IPS-20b (cell line): ENCODE measurements around the gene CHD1L.
"Not testable (repeated sequence)": the region's sequence is repeated elsewhere in the genome, so short reads cannot be mapped to it uniquely, and the experiment has no call there.

ENCODE experiments used
- H3K27ac ChIP-seq: one replicate; pipeline ENCODE4 v1.5.1; 2013; ENCODE audit warnings: low read length
- H3K27me3 ChIP-seq: 2 replicates; pipeline ENCODE4 v1.6.1; 2013; ENCODE audit warnings: mild to moderate bottlenecking, low read length, inconsistent platforms; ENCODE audit not compliant: insufficient read depth
- H3K36me3 ChIP-seq: 2 replicates; pipeline ENCODE4 v1.6.1; 2013; ENCODE audit warnings: low read depth, mild to moderate bottlenecking, inconsistent platforms, low read length, moderate library complexity; ENCODE audit not compliant: insufficient read depth
- H3K4me1 ChIP-seq: 2 replicates; pipeline ENCODE4 v1.6.1; 2013; ENCODE audit warnings: mild to moderate bottlenecking, control low read depth, inconsistent platforms, low read length, moderate library complexity; ENCODE audit not compliant: insufficient read depth
- H3K4me3 ChIP-seq: 2 replicates; pipeline ENCODE4 v1.5.1; 2013; ENCODE audit warnings: mild to moderate bottlenecking, low read length, inconsistent platforms
- H3K9ac ChIP-seq: 2 replicates; pipeline ENCODE4 v1.6.1; 2013; ENCODE audit warnings: low read depth, mild to moderate bottlenecking, inconsistent platforms, low read length, moderate library complexity
- H3K9me3 ChIP-seq: 2 replicates; pipeline ENCODE4 v1.6.1; 2013; ENCODE audit warnings: mild to moderate bottlenecking, low read depth, low read length, inconsistent platforms; ENCODE audit not compliant: insufficient read depth

CHD1L gene

DNA sequence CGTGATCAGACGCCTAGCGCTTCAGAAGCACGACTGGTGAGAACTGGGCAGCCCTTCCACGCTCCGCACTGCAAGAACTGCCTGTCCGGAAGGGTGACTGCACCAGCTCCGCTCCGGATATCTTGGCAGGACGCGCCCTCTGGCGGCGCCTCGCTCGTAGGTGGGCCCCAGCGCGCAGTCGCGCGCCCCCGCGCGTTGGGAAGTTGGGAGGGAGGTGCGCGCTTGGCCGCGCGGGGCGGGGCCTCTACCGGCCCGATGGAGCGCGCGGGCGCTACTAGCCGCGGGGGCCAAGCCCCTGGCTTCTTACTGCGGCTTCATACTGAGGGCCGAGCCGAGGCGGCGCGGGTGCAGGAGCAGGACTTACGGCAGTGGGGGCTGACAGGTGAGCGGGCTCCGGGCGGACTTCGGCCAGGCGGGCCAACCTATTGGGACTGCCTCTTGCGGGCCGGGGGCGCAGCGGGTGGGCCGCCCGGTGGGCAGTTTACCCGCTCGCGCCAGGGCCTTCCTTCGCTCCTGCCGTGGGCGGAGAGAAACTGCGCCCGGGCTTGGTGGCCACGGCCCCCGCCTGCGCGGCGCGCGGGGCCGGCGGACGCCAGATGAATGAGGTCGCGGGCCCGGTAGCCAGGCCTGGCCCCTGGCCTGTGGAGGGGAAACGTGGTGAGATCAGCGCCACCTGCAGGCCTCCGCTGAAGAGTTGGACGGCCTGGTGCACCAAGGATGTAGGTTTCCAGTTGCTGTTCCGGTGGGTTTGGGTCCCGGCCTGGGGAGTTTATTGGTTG is at the start of gene CHD1L:
Gene CHD1L, plus strand, starts transcription at position 236 of the 779 bp plus-strand sequence. Its CDS starts 20 bp downstream, at position 256.
- no peaks in the 10 kb centered on the region for H3K9me3 ChIP-seq
- peak within 1 kb of the TSS; percentile 94 for H3K4me3 ChIP-seq
- no peak within 1 kb of the TSS for H3K27ac ChIP-seq
- peaks cover 5% of the 10 kb centered on the region; the same call in 1 of the 2 replicates for H3K27me3 ChIP-seq
- peaks cover 4% of the 10 kb centered on the region; the same call in 1 of the 2 replicates for H3K36me3 ChIP-seq
- peak within 1 kb of the TSS; percentile 84 for H3K9ac ChIP-seq
- H3K4me1 ChIP-seq, result peaks cover 13% of the 10 kb centered on the region; the same call in 1 of the 2 replicates

DNA sequence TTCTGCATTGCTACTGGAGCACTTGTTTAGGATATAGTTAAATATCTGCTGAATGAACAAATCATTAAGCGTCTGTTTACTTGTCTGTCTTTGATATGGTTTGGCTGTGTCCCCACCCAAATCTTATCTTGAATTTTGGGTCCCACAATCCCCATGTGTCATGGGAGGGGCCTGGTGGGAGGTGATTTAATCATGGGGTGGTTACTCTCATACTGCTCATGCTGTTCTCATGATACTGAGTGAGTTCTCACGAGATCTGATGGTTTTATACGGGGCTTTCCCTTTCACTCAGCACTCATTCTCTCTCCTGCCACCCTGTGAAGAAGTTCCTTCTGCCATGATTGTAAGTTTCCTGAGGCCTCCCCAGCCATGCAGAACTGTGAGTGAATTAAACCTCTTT is 45.2 kb upstream of the CHD1L start:
- H3K4me1 ChIP-seq, H3K9ac ChIP-seq, H3K27ac ChIP-seq, H3K27me3 ChIP-seq, H3K4me3 ChIP-seq, H3K36me3 ChIP-seq, H3K9me3 ChIP-seq: not testable (repeated sequence)

DNA sequence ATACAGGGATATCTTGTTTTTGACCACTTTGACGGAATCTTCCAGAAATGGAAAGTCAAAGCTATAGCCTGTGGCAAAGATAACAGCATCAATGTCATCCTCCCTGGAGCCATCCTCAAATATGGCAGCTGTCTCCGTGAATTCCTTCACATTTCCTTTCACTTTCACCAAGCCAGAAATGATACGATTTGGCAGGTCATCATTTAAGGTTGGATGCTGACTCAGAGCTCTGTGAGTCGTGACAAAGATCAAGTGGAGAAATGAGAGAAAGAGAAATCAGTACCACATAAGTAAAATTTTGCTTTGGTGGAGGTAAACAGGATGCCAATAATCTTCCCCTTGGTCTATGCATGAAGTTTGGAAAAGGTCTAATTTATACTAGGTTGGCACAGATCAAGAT is 41.2 kb upstream of the CHD1L start:
- H3K9ac ChIP-seq, result no peak overlapping the region
- H3K27ac ChIP-seq, result no peak overlapping the region
- no peaks in the 10 kb centered on the region for H3K36me3 ChIP-seq
- no peaks in the 10 kb centered on the region for H3K9me3 ChIP-seq
- no peaks in the 10 kb centered on the region for H3K27me3 ChIP-seq
- no peak overlapping the region for H3K4me3 ChIP-seq
- H3K4me1 ChIP-seq, result no peaks in the 10 kb centered on the region

DNA sequence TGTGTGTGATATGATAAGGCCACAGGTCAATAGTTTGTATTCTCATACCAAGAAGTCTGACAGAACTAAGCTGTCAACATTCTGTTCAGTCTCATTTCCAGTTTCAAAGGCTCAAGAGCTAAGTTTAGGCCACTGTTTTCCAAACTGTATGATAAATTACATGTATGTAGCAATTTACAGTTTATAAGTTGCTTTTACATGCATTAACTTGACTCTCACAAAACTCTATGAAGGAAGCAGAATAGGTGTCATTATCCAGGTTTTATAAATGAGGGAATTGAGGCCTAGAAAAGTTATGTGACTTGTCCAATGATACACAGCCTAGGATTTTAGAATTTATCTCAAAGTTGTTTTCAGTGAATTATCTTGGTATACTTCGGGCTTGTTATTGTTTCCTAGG is 40.7 kb upstream of the CHD1L start:
- Histone ChIP-seq H3K27me3 (no peaks in the 10 kb centered on the region), H3K9ac (no peak overlapping the region), H3K36me3 (no peaks in the 10 kb centered on the region), H3K4me3 (no peak overlapping the region), H3K4me1 (no peaks in the 10 kb centered on the region), H3K27ac (no peak overlapping the region), H3K9me3 (no peaks in the 10 kb centered on the region)

DNA sequence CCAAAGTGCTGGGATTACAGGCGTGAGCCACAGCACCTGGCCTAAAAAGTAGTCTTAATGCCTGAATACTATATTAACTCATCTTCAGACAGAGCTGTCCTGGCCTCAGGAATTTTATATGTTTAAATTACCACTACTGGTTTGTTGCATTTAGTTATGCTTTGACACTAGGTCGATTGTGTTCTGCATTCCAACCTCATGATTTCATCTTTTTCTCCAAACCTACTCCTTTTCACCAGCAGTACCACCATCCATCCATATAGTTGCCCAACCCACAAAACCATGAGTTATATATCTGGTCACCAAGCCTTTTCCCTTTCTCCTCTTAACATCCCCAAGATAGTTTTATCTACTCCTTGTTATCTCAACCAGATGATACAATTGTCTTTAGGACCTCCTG is 39.9 kb upstream of the CHD1L start:
- Histone ChIP-seq H3K4me1 (no peaks in the 10 kb centered on the region), H3K4me3 (no peak overlapping the region), H3K9ac (no peak overlapping the region), H3K27me3 (no peaks in the 10 kb centered on the region), H3K9me3 (no peaks in the 10 kb centered on the region), H3K36me3 (no peaks in the 10 kb centered on the region), H3K27ac (no peak overlapping the region)

DNA sequence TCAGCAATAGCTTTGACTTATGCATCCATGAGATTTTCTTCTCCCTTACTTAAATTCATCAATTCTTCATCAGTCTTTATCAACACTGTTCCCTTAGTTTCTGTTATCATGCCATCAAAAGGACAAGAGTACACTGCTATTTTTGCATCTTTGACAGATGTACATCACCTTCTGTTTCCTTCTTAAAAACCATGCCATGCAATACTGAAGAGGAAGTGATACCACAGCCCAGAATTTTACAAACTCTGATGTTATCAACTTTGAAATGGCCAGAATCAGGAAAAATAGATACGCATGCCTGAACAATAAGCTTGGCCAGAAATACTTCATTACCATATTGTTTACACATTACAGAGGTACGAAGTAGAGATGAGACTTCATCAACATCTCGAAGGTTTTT is 38.4 kb upstream of the CHD1L start:
- no peaks in the 10 kb centered on the region for H3K27me3 ChIP-seq
- no peaks in the 10 kb centered on the region for H3K9me3 ChIP-seq
- H3K27ac ChIP-seq, result no peak overlapping the region
- H3K9ac ChIP-seq, result no peak overlapping the region
- H3K36me3 ChIP-seq, result no peaks in the 10 kb centered on the region
- no peaks in the 10 kb centered on the region for H3K4me1 ChIP-seq
- no peak overlapping the region for H3K4me3 ChIP-seq

DNA sequence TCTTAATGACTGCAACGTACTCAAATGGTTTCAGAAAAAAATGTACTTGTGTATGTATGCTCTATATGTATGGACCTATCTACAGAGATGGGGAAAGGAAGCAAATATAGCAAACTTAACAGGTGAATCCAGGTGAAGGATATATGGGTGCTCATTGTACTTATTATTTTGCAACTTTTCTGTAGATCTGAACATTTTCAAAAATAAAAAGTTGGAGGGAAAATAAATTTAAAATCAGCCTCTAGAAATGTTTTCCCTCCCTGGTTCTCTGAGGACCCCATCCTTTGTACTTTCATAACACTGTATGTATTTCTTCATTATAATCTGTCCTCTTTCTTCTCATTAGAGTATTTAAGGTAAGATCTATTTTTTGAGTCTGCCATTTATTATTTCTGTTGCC is 35.3 kb upstream of the CHD1L start:
- no peaks in the 10 kb centered on the region for H3K9me3 ChIP-seq

DNA sequence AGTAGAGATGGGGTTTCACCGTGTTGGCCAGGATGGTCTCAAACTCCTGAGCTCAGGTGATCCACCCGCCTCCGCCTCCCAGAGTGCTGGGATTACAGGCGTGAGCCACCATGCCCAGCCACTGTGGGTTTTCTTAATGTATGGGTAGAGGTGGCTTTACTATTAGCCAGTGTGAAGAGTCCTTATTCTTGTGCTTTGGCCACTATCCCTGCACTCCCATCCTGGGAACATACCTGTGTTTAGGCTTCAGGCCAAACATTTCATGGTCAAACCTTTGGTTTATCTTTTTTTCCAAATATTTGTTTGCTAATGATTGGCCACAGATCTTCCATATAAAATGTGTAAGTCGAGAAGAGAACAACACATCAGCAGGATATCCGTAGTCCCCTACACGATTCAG is 33.9 kb upstream of the CHD1L start:
- H3K27ac ChIP-seq, result no peak overlapping the region
- no peaks in the 10 kb centered on the region for H3K9me3 ChIP-seq
- no peaks in the 10 kb centered on the region for H3K4me1 ChIP-seq
- no peak overlapping the region for H3K4me3 ChIP-seq
- no peaks in the 10 kb centered on the region for H3K27me3 ChIP-seq
- no peak overlapping the region for H3K9ac ChIP-seq
- H3K36me3 ChIP-seq, result no peaks in the 10 kb centered on the region

More for the DNA sequence above, 35.3 kb upstream of the CHD1L start:
- Histone ChIP-seq H3K9ac (no peak overlapping the region), H3K36me3 (no peaks in the 10 kb centered on the region), H3K4me1 (no peaks in the 10 kb centered on the region), H3K4me3 (no peak overlapping the region), H3K27me3 (no peaks in the 10 kb centered on the region), H3K27ac (no peak overlapping the region)

DNA sequence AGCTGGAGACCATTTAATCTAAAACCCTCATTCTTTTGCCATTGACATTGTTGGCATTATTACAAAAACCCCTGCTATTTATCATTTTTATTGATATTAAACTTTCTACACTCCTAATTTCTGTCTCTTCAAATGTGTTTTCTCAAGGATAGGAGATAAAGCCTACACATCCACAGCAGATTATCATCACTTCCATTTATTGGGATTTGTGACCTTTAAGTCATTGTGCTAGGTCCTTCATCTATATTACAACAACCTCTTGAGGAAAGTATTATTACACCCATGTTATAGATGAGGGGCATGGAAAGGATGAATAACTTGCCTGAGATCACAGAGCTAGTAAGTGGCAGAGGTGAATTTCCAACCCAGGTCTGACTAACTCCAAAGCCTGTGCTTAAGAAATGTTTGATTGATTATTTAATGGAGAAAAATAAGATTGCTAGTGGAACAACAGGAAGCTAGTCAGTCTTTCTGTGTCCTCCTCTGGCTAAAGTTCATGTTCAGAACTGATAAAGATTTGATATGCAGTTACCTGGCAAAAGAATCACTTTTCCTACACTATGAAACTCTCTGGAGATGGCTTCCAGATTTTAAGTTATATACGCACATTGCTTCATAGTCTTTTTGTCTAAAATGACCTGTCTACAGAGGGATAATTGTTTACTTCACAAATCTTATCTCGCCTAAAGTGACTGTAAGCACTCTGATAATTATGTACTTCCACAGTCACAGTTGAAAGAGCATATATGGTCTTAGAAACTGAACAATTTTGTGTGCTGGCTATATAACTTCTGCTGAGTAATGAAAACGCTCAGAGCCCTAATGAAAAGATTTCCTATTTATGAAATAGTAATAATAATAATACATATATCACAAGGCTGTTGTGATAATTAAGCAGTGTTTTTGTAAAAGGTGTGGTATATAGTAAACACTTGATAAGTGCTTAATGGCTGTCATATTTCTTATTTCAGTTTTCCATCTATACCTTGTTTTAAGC is 32.4 kb upstream of the CHD1L start:
- Histone ChIP-seq H3K27ac (no peak overlapping the region), H3K9ac (no peak overlapping the region), H3K27me3 (no peaks in the 10 kb centered on the region), H3K4me3 (no peak overlapping the region), H3K4me1 (no peaks in the 10 kb centered on the region), H3K9me3 (no peaks in the 10 kb centered on the region), H3K36me3 (no peaks in the 10 kb centered on the region)

DNA sequence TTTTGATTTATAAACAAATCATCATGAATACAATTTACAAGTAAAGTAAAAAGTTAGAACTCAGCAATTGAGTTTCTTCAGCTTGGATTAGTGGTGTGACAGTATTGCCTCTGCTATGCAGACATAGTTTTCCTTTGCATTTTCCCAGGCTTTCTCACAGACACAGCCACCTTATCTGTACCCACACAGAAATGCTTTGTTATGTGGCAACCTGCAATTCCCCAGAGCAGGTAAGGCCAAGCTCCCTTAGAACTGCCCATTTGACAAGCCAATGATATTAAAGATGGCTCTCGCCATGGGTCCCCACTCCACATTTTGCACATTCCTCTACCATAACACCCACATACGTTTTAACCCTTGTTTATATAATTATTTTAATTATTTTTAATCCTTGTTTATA is 31.5 kb upstream of the CHD1L start:
- Histone ChIP-seq H3K4me1 (no peaks in the 10 kb centered on the region), H3K9ac (no peak overlapping the region), H3K27ac (no peak overlapping the region), H3K9me3 (no peaks in the 10 kb centered on the region), H3K27me3 (no peaks in the 10 kb centered on the region), H3K36me3 (no peaks in the 10 kb centered on the region), H3K4me3 (no peak overlapping the region)

DNA sequence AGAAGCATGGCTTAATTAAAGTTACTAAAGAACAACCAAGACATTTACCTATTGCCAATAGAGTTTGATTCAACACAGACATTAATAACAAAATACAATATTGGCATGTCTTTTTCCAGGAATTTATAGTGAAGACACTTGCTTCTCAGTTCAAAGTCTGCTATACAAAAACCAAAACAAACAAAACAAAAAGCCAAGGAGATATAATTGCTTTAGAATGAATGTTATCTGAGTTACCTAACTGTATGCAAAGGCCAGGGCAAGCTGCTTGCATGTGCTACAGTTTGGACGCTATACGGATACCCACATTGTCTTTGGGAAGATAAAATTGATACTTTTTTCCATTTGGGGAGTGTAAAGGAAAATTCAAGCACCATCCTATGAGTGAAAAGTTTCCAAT is 30.9 kb upstream of the CHD1L start:
- no peaks in the 10 kb centered on the region for H3K27me3 ChIP-seq
- no peak overlapping the region for H3K9ac ChIP-seq
- no peak overlapping the region for H3K27ac ChIP-seq
- no peaks in the 10 kb centered on the region for H3K9me3 ChIP-seq
- H3K4me3 ChIP-seq, result no peak overlapping the region
- no peaks in the 10 kb centered on the region for H3K4me1 ChIP-seq
- no peaks in the 10 kb centered on the region for H3K36me3 ChIP-seq

DNA sequence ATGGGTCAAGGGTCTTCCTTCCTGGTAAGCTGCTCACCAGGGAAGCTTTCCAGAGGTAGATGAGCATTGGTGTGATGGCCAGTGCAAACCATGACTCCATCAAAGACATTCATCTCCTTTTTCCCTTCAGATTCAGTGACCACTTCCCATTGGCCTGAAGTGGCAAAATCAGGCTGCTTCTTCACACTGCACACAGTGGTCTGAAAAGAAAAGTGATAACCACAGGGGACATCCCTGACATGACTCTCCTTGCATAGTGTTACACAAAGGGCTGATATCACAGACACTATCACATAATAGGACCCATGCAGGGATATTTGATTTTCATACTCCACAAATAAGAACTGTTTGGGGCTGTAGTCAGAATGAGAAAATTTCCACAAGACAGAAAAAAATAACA is 29.2 kb upstream of the CHD1L start:
- Histone ChIP-seq H3K4me1 (no peaks in the 10 kb centered on the region), H3K36me3 (no peaks in the 10 kb centered on the region), H3K4me3 (no peak overlapping the region), H3K27me3 (no peaks in the 10 kb centered on the region), H3K9ac (no peak overlapping the region), H3K27ac (no peak overlapping the region), H3K9me3 (no peaks in the 10 kb centered on the region)
